GM12801 (cell line): Measurements from ENCODE around the gene TBC1D17.

Experiments
- TF ChIP-seq, protein P1 (sequence below): IDR thresholded peaks from one replicate; pipeline ENCODE4 v1.5.1; 2011; ENCODE audit warnings: control low read depth; ENCODE audit not compliant: insufficient read length; ENCODE audit errors: extremely low read depth

TBC1D17 gene

DNA sequence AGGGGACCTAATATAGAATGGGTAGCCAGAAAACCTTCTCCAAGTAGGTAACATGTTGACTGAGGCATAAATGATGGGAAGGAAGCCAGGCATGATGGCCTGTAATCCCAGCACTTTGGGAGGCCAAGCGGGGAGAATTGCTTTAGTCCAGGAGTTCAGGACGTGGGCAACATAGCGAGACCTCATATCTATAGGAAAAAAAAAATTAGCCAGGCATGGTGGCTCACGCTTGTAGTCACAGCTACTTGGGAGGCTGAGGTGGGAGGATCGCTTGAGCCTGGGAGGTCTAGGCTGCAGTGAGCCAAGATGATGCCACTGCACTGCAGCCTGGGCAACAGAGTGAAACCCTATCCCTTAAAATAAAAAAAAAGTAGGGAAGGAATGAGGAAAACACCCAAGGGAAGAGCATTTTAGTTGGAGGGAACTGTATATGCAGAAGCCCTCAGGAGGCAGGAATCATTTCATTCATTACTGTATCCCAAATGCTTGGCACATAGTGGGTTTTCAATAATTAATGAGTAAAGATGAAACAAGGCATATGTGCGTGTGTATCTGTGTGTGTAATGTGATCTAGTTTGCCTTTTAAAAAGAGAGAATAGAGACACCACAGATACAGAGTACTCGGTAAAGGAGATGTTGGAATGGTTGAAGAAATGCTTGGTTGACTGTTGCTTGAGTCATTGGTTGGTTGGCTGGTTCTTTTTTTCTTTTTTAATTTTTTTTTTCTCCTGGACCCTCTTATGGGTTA, 54.0 kb downstream of the TBC1D17 start:
- TF ChIP-seq, protein P1, sequence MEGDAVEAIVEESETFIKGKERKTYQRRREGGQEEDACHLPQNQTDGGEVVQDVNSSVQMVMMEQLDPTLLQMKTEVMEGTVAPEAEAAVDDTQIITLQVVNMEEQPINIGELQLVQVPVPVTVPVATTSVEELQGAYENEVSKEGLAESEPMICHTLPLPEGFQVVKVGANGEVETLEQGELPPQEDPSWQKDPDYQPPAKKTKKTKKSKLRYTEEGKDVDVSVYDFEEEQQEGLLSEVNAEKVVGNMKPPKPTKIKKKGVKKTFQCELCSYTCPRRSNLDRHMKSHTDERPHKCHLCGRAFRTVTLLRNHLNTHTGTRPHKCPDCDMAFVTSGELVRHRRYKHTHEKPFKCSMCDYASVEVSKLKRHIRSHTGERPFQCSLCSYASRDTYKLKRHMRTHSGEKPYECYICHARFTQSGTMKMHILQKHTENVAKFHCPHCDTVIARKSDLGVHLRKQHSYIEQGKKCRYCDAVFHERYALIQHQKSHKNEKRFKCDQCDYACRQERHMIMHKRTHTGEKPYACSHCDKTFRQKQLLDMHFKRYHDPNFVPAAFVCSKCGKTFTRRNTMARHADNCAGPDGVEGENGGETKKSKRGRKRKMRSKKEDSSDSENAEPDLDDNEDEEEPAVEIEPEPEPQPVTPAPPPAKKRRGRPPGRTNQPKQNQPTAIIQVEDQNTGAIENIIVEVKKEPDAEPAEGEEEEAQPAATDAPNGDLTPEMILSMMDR, result no peak

GRCh38 chr19:49932041-49932451, 54.5 kb downstream of the TBC1D17 start:
- TF ChIP-seq, protein P1, result no peak

- TF ChIP-seq, protein P1, result no peak
Observed at GRCh38 chr19:49932731-49933131, 55.2 kb downstream of the TBC1D17 start.

- TF ChIP-seq, protein P1, result no peak
Observed at GRCh38 chr19:49933643-49934042, 56.1 kb downstream of the TBC1D17 start.

- TF ChIP-seq, protein P1, result no peak
Observed at GRCh38 chr19:49936549-49936948, 59.0 kb downstream of the TBC1D17 start.

DNA sequence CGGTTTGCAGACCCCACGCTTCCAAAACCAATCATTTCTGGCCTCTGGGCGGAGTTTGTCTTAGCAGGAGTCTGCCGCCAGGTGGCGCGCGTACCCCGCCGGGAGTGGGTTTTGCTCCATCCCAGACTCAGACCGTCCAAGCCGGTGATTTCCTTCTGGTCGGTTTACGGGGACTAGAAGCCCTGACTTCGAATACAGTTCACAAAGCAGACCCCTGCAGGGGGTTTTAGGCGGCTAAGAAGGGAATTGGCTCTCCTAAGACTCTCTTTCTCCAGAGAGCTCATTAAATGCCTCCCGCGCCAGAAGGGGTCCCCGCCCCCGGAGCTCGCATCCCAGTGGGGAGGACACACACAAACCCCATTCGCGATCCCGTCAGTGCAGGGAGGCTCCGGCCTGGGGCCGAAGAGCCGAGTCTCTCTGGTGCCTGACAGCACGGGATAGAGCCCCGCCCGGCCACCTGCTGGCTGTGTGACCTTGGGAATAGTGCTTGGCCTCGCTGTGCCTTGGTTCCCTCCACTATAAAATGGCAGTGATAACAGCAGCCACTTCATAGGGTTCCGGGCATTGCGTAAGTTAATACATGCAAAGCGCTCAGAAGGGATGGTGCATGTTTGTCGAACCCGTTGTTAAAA, 60.4 kb downstream of the TBC1D17 start:
- TF ChIP-seq, protein P1, result peak; percentile 23
